ENCODE measurements around the gene DPP9.
"Not testable (repeated sequence)": the region's sequence is repeated elsewhere in the genome, so short reads cannot be mapped to it uniquely, and the experiment has no call there.

DPP9 gene

DNA sequence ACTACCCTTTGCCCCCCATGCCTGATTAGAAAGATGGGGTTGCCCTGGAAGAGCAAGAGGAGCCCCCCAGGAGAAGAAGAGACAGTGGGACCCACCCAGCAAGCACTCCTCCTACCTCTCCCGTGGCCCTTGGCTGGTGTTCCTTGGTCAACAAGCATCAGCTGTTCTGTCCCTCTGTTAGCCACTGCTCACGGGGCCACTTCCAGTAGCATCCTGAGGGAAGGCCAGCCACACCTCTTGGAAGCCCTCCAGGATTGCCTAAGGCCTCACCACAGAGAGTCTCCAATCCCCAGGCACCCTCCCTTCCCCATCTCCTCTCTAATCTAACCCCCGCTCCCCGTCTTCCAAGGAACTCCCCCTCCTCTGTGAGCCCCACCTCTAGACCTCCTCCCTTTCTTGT is 15.1 kb upstream of the DPP9 start:
- no peak for DNase-seq

DNA sequence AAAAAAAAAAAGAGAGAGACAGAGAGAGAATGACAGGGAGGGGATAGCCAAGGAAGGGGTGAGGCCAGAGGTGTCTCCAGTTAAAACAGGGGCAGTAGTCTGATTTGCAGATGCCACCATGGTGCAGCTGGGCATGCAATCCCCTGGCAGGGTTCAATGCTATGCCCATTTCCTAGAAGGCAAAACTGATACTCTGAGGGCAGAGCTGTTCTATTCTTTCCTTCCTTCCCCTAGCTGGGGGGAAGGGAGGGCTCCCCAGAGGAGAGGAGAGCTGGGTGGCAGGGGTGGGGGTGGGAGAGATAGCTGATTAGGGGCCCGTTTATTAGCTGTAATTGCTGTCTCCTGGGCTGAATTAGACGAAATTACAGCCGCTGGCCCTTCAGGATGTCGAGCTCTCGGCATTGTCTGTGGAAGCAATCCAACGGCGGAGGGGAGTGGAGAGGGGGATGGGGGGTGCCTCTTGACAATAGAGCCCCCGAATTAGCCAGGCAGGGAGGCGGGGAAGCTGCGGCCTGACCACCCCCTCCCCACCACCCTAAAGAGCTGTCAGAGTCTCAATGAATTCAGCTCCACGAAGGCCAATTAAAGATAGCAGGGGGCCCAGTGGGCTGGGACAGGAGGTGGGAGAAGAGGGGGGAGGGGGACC is 14.4 kb upstream of the DPP9 start:
- DNase-seq, result no peak

DNA sequence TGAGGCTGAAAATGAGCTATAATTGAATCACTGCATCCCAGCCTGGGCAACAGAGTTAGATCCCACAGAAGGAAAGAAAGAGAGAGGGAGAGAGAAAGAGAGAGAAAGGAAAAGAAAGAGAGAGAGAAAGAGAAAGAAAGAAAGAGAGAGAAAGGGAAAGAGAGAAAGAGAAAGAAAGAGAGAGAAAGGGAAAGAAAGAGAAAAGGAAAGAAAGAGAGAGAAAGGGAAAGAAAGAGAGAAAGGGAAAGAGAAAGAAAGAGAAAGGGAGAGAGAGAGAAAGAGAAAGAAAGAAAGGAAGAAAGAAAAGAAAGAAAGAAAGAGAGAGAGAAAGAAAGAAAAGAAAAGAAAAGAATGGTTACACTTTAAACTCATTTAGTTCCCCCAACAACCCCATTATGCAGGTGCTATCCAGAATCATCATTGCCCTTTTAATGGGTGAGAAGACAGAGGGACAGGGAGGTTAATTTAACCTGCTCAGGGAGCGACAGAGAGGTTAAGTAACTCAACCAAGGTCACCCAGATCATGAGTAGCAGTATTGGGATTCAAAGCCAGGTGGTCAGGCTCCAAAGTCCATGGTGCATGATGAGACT is 10.2 kb upstream of the DPP9 start:
- no peak for DNase-seq

DNA sequence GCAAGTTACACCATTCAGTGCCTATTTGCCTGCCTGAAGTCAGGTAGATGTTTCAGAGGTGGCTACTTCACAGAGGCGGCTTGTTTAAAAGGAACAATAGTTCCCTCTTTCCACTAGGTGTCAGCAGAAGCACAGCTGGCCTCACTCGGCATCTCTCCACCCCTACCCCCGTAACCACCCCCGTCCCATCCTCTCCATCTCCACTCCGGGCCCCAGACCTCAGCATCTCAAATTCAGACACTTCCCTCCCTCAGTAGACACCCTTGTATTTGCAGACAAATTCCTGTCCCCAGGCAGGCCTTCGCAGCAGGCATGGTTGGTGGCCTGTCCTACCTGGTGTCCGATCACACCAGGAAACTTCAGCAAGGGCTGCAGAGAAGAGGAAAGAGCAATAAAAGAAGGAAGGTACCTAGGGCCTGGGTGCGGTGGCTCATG is 9.1 kb upstream of the DPP9 start:
- no peak for DNase-seq

DNA sequence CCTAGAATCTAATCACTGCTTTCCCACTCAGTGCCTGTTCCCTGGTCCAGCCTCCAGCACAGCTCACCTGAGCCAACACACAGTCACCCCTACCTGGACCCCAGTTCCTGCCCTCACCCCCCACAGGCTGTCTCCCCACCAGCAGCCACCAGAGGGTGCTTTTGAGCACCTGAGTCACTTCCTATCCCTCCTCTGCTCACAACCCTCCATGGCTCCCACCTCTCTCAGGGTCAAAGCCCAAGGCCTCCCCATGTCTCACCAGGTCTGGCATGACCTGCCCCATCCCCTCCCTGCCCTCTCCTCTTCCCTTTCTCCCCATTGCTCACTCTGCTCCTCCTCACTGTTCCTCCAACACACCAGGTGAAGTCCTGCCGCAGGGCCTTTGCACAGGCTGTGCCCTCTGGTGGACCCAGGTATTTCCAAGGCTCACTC is 7.1 kb upstream of the DPP9 start:
- no peak for DNase-seq

- no peak for DNase-seq
Observed at GRCh38 chr19:4728871-4729270, 5.2 kb upstream of the DPP9 start.

- DNase-seq, result no peak
Observed at GRCh38 chr19:4722671-4723594, 709 bp downstream of the DPP9 start.

DNA sequence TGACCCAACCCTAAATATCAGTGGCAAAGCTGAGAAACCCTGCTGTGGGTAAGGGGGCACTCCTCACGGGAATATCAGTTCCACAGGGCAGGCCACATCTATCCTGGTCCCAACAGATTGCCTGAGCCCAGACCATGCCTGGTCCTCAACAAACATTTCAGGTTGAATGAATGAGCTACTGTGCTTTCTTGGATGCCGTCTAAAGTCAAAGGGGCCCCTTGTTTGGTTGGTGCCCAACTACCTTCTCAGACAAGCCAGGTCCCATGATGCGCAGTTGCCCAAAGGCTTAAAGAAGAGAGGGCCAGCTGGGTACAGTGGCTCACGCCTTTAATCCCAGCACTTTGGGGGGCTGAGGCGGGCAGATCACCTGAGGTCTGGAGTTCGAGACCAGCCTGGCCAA is 2.4 kb downstream of the DPP9 start:
- no peak for DNase-seq

DNA sequence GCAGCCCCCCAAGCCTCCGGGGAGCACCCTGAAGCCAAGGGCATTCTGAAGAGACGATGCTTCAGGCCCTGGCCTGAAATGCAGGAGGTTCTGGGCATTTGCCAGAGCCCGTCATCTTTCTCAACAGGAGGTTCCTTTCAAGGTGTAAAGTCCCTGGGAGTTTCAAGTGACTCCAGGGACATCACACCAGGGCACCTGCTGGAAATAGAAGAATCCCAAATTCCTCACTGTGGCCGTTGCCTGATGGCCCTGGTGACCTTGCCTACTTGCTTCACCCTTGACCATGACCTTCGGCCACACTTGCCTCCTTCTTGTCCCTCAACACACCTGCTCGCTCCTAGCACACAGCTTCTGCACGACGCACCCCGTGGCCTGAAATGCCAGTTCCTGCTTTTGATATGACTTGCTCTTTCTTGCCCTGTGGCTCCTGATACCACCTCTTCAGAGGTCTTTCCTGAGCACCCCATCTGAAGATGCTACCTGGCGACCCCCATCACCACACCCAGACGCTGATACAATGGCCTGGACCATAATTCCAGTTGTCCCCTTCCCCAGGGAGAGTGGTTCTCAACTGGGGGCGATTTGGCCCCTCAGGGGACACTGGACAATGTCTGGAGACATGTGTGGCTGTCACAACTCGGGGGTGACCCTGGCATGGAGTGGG is 3.5 kb downstream of the DPP9 start:
- no peak for DNase-seq

DNA sequence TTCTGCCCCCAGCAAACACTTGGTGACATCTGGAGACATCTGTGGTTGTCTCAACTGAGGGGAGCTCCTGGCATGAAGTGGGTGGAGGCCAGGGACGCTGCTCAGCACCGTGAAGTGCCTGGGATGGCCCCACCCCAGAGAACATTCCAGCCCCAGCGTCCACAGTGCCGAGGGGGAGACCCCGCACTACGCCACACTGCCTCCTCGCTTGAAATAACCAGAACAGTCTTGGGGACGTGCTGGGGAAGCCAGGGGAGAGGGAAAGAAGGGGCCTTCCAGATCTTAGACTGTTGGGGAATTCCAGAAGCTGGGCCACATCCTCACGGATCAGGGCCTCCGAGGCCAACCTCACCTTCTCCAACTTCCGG is 4.2 kb downstream of the DPP9 start:
- DNase-seq, result no peak

GRCh38 chr19:4717966-4718701 is 5.5 kb downstream of the DPP9 start:
- DNase-seq, result no peak

DNA sequence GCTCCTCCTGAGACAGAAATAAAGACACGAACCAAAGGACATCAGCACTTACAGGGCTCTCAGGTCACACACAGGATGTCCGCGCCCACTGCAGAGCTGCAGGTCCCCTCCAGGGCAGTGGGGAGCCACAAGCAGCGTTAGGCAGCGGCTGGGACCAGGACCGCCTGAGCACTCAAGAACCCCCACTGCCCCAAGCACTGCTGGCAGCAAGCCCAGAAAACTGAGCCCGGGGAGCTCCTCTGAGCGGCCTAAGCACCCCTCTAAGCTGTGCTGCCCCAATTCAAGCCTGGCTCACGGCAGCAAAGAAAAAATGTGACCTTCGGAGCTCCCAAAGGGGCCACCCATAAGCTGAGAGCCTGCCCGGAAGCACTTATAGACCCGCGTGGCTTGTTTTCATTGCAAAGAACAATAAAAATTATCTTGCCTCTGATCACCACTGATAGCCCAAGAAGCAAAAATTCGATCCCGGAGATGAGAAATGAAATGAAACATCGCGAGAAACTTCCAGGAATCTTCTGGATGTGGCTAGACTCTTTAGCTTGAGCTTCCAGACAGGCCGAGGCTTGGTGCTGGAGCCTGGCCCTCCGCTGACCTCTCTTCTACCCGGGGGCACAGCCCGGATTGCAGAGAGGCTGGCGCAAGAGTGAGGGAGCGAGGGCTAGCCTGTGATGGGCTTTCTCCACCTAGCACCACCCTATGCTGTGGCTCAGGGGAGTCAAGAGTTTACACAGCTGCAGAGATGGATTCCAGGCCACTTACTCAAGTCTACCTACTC is 6.3 kb downstream of the DPP9 start:
- no peak for DNase-seq

DNA sequence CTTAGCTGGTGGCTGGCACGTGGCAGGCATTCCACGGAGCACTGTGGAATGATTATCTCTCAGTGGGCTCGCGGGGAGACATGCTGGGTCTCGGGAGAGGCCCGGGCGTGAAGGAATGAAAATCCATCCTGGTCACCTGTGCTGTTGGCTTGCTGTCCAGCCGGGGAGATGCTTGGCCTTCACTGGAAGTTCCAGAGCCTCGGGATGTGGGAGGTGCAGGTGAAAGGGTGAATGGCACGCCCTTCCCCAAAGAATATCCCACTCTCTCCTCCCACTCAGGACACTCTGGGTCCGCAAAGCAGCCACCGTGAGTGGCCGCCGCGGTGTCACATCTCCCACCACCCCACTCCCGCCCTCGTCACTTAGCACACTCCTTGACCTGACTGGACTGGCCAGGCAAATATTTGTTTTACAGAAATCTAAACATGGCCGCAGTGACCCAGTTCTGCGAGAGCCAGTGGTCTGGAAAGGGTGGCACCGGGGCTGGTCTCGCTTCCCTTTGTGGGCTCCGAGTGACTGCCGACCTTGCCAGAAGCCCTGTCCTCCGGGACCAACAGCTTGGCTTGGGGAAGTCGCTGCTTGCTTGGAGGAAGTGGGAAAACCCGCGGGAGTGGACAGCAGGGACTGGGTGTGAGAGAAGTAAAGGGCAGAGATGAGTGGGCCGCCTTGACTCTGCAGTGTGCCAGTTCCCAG is 8.0 kb downstream of the DPP9 start:
- DNase-seq, result no peak

GRCh38 chr19:4715178-4715528 is 8.5 kb downstream of the DPP9 start:
- DNase-seq, result not testable (repeated sequence)

DNA sequence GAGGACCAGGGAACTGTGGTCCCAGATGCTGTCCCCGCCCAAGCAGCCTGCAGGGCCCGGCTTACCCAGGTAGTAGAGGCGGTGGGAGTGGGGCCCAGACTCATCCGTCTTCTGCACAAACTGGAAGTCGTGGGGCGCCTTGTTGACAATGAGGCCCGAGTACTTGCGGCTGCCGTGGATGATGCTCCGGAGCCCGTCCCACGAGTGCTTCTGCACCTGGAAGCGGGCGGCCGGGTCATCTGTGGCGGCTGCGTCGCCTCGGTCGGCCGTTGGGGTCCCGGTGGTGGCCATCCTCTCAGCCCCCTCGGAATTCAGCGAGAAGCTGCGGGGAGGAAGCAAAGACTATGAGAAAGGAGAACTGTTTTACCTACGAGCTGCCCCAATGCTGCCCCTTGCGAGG is 9.6 kb downstream of the DPP9 start:
- no peak for DNase-seq

- DNase-seq, result no peak
Observed at GRCh38 chr19:4713384-4713951, 10.2 kb downstream of the DPP9 start.

DNA sequence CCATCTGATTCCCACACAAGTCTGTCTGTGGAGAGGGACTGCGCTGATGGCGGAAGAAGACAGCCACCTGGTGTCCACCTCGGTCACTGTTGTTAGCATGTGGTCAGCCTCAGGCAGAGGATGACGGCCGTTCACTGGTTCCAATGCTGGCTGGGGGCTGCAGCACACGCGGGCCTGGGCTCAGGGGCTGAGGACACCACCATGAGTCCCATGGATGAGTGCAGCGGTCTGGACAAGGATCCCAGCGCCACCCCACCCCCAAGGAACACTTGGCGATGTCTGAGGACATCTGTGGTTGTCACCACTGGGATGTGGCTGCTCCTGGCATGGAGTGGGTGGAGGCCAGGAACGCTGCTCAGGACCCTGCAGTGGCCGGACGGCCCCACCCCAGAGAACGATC is 10.9 kb downstream of the DPP9 start:
- no peak for DNase-seq

GRCh38 chr19:4711211-4711610 is 12.4 kb downstream of the DPP9 start:
- no peak for DNase-seq

GRCh38 chr19:4710281-4710600 is 13.4 kb downstream of the DPP9 start:
- no peak for DNase-seq

- no peak for DNase-seq
Observed at GRCh38 chr19:4709440-4710280, 14.0 kb downstream of the DPP9 start.
